ENCODE results near the gene PLCD3. TPM values are rescaled to one million over a fixed set of nuclear protein-coding genes. Genes with fewer than 3 reads are reported as not detected.
A peak's percentile ranks its signal among the peaks of the same experiment; 100 is the strongest.
"Not testable (repeated sequence)": the region's sequence is repeated elsewhere in the genome, so short reads cannot be mapped to it uniquely, and the experiment has no call there.

The PLCD3 gene
- total RNA-seq, 2 donors from 2014 or later = 34.8 to 42.9 TPM

DNA sequence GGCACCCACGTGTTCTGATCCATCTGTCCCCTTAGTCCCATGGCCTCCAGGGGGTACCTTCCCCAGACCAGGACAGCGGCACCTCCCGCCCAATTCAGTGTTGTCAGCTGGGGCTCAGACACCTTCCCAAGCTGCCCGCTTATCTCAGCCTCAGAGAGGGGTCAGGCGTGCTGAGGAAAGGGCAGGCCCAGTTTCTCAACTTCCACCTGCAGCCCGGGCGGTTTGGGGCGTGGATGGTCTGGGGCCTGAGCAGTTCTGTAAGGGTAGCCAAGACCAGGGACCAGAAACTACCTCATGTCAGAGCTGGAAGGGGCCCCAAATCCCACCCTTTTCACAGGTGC is 5.1 kb downstream of the PLCD3 start:
- H3K27ac ChIP-seq (ENCODE audit: low read depth, low read length) = no peak overlapping the region
- H3K9ac ChIP-seq (ENCODE audit: extremely low read depth, low read length, poor library complexity, severe bottlenecking) = peak overlapping the region; percentile 42
- H3K36me3 ChIP-seq (ENCODE audit: control insufficient read depth, insufficient read depth, low read length) = no peaks in the 10 kb centered on the region
- no peak overlapping the region for H3K4me3 ChIP-seq (ENCODE audit: low read length)
- DNase-seq = no peak
- H3K27me3 ChIP-seq (ENCODE audit: control insufficient read depth, insufficient read depth, low read length, poor library complexity, severe bottlenecking) = no peaks in the 10 kb centered on the region
- H3K27ac Mint-ChIP-seq = peak overlapping the region; percentile 91
- peaks cover 11% of the 10 kb centered on the region for H3K4me1 ChIP-seq (ENCODE audit: control insufficient read depth, insufficient read depth, low read length)
- H3K9me3 Mint-ChIP-seq = no peaks in the 10 kb centered on the region
- 93 to 95% methylated on average over 6 to 8 of the region's 8 CpGs for WGBS, 2 experiments (ENCODE audit: insufficient coverage in 1 of 2, insufficient read length in 1 of 2)
- no peak overlapping the region for H3K4me3 Mint-ChIP-seq
- TF ChIP-seq, protein P1, sequence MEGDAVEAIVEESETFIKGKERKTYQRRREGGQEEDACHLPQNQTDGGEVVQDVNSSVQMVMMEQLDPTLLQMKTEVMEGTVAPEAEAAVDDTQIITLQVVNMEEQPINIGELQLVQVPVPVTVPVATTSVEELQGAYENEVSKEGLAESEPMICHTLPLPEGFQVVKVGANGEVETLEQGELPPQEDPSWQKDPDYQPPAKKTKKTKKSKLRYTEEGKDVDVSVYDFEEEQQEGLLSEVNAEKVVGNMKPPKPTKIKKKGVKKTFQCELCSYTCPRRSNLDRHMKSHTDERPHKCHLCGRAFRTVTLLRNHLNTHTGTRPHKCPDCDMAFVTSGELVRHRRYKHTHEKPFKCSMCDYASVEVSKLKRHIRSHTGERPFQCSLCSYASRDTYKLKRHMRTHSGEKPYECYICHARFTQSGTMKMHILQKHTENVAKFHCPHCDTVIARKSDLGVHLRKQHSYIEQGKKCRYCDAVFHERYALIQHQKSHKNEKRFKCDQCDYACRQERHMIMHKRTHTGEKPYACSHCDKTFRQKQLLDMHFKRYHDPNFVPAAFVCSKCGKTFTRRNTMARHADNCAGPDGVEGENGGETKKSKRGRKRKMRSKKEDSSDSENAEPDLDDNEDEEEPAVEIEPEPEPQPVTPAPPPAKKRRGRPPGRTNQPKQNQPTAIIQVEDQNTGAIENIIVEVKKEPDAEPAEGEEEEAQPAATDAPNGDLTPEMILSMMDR (conservative IDR thresholded peaks at IDR 0.05) = no peak
- H3K36me3 Mint-ChIP-seq (ENCODE audit: low read depth) = peaks cover 2% of the 10 kb centered on the region
- no peaks in the 10 kb centered on the region for H3K9me3 ChIP-seq (ENCODE audit: control insufficient read depth, low read length)
- no peaks in the 10 kb centered on the region for H3K27me3 Mint-ChIP-seq (ENCODE audit: insufficient read depth)
- peaks cover 20% of the 10 kb centered on the region for H3K4me1 Mint-ChIP-seq

DNA sequence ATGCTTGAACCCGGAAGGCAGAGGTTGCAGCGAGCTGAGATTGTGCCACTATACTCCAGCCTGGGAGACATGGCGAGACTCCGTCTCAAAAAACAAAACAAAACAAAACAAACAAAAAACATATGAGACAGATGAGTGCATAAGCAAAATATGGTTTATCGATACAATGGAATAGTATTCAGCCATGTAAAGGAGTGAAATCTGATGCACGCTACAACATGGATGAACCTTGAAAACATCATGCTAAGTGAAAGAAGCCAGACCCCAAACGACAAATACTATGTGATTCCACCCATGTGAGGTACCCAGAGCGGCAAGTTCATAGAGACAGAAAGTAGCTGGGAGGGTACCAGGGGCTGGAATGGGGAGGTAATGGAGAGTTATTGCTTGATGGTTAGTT is 6.8 kb downstream of the PLCD3 start:
- H3K9ac ChIP-seq (ENCODE audit: extremely low read depth, low read length, poor library complexity, severe bottlenecking) = no peak overlapping the region
- Mint-ChIP-seq H3K27ac (no peak overlapping the region), H3K36me3 (ENCODE audit: low read depth) (peaks cover 2% of the 10 kb centered on the region), H3K4me1 (peaks cover 16% of the 10 kb centered on the region), H3K4me3 (no peak overlapping the region), H3K9me3 (no peaks in the 10 kb centered on the region), H3K27me3 (ENCODE audit: insufficient read depth) (peaks cover 3% of the 10 kb centered on the region)
- H3K27me3 ChIP-seq (ENCODE audit: control insufficient read depth, insufficient read depth, low read length, poor library complexity, severe bottlenecking) = no peaks in the 10 kb centered on the region
- H3K27ac ChIP-seq (ENCODE audit: low read depth, low read length) = no peak overlapping the region
- WGBS, 2 experiments (ENCODE audit: insufficient coverage in 1 of 2, insufficient read length in 1 of 2) = 95 to 100% methylated on average over 6 to 8 of the region's 8 CpGs
- H3K36me3 ChIP-seq (ENCODE audit: control insufficient read depth, insufficient read depth, low read length) = no peaks in the 10 kb centered on the region
- no peak for DNase-seq
- TF ChIP-seq, protein P1 (conservative IDR thresholded peaks at IDR 0.05) = no peak
- no peak overlapping the region for H3K4me3 ChIP-seq (ENCODE audit: low read length)
- H3K4me1 ChIP-seq (ENCODE audit: control insufficient read depth, insufficient read depth, low read length) = peaks cover 11% of the 10 kb centered on the region
- H3K9me3 ChIP-seq (ENCODE audit: control insufficient read depth, low read length) = no peaks in the 10 kb centered on the region

DNA sequence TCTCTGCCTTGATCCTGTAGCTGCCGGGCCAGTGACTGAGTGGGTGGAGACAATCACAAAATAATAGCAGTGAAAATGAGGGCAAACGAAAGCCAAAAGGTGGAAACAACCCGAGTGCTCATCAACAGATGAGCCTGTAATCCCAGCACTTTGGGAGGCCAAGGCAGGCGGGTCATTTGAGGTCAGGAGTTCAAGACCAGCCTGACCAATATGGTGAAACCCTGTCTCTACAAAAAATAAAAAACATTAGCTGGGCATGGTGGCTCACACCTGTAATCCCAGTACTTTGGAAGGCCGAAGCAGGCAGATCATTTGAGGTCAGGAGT is 7.6 kb downstream of the PLCD3 start:
- not testable (repeated sequence) for H3K36me3 ChIP-seq (ENCODE audit: control insufficient read depth, insufficient read depth, low read length); H3K36me3 Mint-ChIP-seq (ENCODE audit: low read depth); H3K9ac ChIP-seq (ENCODE audit: extremely low read depth, low read length, poor library complexity, severe bottlenecking); H3K4me3 ChIP-seq (ENCODE audit: low read length); H3K9me3 Mint-ChIP-seq; H3K9me3 ChIP-seq (ENCODE audit: control insufficient read depth, low read length); H3K27ac ChIP-seq (ENCODE audit: low read depth, low read length); H3K4me3 Mint-ChIP-seq; H3K27me3 ChIP-seq (ENCODE audit: control insufficient read depth, insufficient read depth, low read length, poor library complexity, severe bottlenecking); DNase-seq; H3K27me3 Mint-ChIP-seq (ENCODE audit: insufficient read depth)
- Mint-ChIP-seq H3K27ac (peak overlapping the region; percentile 24), H3K4me1 (peaks cover 16% of the 10 kb centered on the region)
- peaks cover 11% of the 10 kb centered on the region for H3K4me1 ChIP-seq (ENCODE audit: control insufficient read depth, insufficient read depth, low read length)
- WGBS, 2 experiments (ENCODE audit: insufficient coverage in 1 of 2, insufficient read length in 1 of 2) = 79 to 89% methylated on average over 4 to 5 of the region's 5 CpGs

Measured in endodermal cell (in vitro differentiated cells).